BE2C (cell line): ENCODE data around the gene USP33.

Experiments used
- DNase-seq: peaks from one replicate; pipeline ENCODE4 v3.0.0-alpha.2; 2020
- H3K27me3 ChIP-seq: fragments of 250-450 bp; sonication (Bioruptor Pico); 2 replicates; pipeline ENCODE4 v1.5.1; 2020; ENCODE audit warnings: mild to moderate bottlenecking
- H3K36me3 ChIP-seq: fragments of 250-450 bp; sonication (Bioruptor Pico); 2 replicates; pipeline ENCODE4 v1.5.1; 2020; ENCODE audit warnings: mild to moderate bottlenecking
- H3K4me1 ChIP-seq: fragments of 250-450 bp; sonication (Bioruptor Pico); 2 replicates; pipeline ENCODE4 v1.5.1; 2020
- H3K4me3 ChIP-seq: 2 replicates; pipeline ENCODE4 v1.5.1; 2011; ENCODE audit warnings: low read depth, low read length
- H3K9me3 ChIP-seq: fragments of 250-450 bp; sonication (Bioruptor Pico); 2 replicates; pipeline ENCODE4 v1.5.1; 2020
- TF ChIP-seq, protein P1 (sequence below): IDR thresholded peaks from 2 replicates; pipeline ENCODE4 v1.5.1; 2012; ENCODE audit warnings: mild to moderate bottlenecking, low read depth, low read length

The USP33 gene

DNA sequence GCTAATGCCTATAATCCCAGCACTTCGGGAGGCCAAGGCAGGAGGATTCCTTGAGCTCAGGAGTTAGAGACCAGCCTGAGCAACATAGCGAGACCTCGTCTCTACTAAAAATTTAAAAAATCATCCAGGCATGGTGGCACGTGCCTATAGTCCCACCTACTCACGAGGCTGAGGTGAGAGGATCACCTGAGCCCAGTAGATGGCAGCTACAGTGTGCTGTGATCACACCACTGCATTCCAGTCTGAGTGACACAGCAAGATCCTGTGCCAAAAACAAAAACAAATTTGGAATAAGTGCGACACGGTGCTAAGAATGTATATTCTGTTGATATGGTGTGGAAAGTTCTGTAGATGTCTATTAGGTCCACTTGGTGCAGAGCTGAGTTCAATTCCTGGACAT is 15.1 kb downstream of the USP33 start:
- no peaks in the 10 kb centered on the region for H3K4me1 ChIP-seq
- no peak overlapping the region for H3K4me3 ChIP-seq
- TF ChIP-seq, protein P1, sequence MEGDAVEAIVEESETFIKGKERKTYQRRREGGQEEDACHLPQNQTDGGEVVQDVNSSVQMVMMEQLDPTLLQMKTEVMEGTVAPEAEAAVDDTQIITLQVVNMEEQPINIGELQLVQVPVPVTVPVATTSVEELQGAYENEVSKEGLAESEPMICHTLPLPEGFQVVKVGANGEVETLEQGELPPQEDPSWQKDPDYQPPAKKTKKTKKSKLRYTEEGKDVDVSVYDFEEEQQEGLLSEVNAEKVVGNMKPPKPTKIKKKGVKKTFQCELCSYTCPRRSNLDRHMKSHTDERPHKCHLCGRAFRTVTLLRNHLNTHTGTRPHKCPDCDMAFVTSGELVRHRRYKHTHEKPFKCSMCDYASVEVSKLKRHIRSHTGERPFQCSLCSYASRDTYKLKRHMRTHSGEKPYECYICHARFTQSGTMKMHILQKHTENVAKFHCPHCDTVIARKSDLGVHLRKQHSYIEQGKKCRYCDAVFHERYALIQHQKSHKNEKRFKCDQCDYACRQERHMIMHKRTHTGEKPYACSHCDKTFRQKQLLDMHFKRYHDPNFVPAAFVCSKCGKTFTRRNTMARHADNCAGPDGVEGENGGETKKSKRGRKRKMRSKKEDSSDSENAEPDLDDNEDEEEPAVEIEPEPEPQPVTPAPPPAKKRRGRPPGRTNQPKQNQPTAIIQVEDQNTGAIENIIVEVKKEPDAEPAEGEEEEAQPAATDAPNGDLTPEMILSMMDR: no peak
- H3K9me3 ChIP-seq: no peaks in the 10 kb centered on the region
- no peak for DNase-seq
- H3K27me3 ChIP-seq: no peaks in the 10 kb centered on the region
- H3K36me3 ChIP-seq: no peaks in the 10 kb centered on the region

GRCh38 chr1:77742011-77742555 is 17.6 kb downstream of the USP33 start:
- TF ChIP-seq, protein P1: no peak
- H3K4me3 ChIP-seq: no peak overlapping the region
- no peaks in the 10 kb centered on the region for H3K27me3 ChIP-seq
- H3K4me1 ChIP-seq: no peaks in the 10 kb centered on the region
- no peaks in the 10 kb centered on the region for H3K9me3 ChIP-seq
- DNase-seq: peak; percentile 8
- no peaks in the 10 kb centered on the region for H3K36me3 ChIP-seq

GRCh38 chr1:77741316-77741715 is 18.3 kb downstream of the USP33 start:
- Histone ChIP-seq H3K27me3 (no peaks in the 10 kb centered on the region), H3K4me3 (no peak overlapping the region), H3K4me1 (no peaks in the 10 kb centered on the region), H3K36me3 (no peaks in the 10 kb centered on the region), H3K9me3 (no peaks in the 10 kb centered on the region)
- DNase-seq: no peak
- TF ChIP-seq, protein P1: no peak

DNA sequence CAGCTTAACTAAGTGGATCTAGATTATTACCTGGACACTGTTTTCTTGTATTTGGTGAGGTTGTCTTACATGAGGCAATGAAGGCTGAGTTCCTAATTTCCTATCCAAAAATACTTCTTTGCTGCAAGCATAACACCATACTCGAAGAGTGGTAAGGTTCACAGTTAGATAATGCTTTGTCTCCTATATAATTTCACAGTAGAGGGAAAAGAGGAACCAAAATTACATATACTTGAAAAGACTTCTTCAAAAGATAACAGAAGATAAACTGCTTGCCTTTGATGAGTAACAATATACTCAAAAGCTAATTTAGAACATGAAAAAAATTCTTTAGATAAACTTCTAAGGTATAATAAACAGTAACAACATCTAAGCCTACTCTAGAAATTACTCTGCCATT is 20.4 kb downstream of the USP33 start:
- DNase-seq: no peak
- Histone ChIP-seq H3K36me3 (no peaks in the 10 kb centered on the region), H3K4me1 (no peaks in the 10 kb centered on the region), H3K27me3 (no peaks in the 10 kb centered on the region), H3K4me3 (no peak overlapping the region), H3K9me3 (no peaks in the 10 kb centered on the region)
- TF ChIP-seq, protein P1: no peak

DNA sequence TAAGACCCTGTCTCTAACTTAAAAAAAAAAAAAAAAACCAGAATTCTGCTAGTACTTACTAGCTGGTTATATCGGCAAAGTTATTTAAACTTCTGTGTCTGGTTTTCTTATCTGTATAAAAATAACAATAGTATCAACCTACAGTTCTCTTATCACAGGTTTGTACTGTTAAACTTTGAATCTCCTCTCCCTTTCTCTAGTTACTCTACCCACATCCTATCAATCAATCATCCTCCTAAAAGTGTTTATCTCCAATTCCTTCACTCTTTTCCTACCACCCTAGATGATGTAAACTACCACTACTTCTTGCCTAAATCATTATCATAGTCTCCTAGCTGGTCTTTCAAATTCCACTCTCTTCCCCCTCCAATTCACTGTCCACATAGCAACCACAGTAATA is 27.6 kb downstream of the USP33 start:
- Histone ChIP-seq H3K9me3 (no peaks in the 10 kb centered on the region), H3K27me3 (no peaks in the 10 kb centered on the region), H3K4me3 (no peak overlapping the region), H3K4me1 (no peaks in the 10 kb centered on the region), H3K36me3 (no peaks in the 10 kb centered on the region)
- TF ChIP-seq, protein P1: no peak
- no peak for DNase-seq

DNA sequence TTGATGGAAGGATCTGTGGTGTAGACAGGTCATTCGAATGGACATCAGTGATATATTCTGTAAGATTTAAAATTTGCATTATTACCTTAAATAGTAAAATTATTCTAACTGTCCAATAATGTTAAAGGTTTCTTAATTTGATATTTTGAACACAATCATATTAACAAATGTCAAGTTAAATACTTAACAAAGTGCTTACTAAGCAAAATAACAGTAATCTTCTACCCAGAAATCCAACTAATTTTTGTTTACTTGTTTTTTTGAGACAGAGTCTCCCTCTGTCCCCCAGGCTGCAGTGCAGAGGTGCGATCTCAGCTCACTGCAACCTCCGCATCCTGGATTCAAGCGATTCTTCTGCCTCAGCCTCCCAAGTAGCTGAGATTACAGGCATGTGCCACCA is 33.9 kb downstream of the USP33 start:
- no peak overlapping the region for H3K4me3 ChIP-seq
- no peaks in the 10 kb centered on the region for H3K27me3 ChIP-seq
- H3K4me1 ChIP-seq: no peaks in the 10 kb centered on the region
- no peaks in the 10 kb centered on the region for H3K36me3 ChIP-seq
- TF ChIP-seq, protein P1: no peak
- H3K9me3 ChIP-seq: no peaks in the 10 kb centered on the region
- DNase-seq: no peak
